ENCODE results near the gene MALT1. TPM values are rescaled to one million over a fixed set of nuclear protein-coding genes. Genes with fewer than 3 reads are reported as not detected.

MALT1 gene
- total and polyA plus RNA-seq, 9 of the 15 experiments (the other 6 are each of a cell fraction or from before 2014, with no cell fraction given), result 0.14 to 1.6 (median 0.32) TPM

DNA sequence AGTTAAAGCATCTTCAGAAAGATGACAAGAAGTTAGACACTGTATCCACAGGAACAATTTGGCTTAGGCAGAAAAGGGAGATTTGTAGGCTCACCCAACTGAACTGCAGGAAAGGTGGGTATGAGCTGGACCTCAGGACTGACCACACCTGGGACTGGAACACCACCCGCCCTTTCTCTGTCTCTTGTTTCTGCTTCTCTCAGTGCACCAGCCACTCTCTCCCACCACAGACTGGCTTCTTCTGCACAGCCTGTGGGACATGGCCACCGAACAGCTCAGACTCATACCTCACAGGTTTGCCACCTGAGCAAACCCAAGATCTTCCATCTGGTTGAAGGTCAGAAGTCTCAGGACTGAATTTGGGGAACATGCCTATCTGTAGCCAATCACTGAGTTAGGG is 14.2 kb upstream of the MALT1 start:
- no peak overlapping the region for H2AFZ ChIP-seq (ENCODE audit: low read depth, low read length)
- intact Hi-C loops (cut with micrococcal nuclease), result no loop called here
- no peak overlapping the region for H3K9ac ChIP-seq (ENCODE audit: insufficient read depth in 1 of 2, low read depth in 2 of 2, low read length in 2 of 2)
- BruUV-seq (replicated peaks), result no TSS peak
- no peaks in the 10 kb centered on the region for H3K4me1 ChIP-seq (replicated peaks in 1 of 2; ENCODE audit: control insufficient read depth in 2 of 2, insufficient read depth in 2 of 2, low read length in 2 of 2)
- FAIRE-seq (no peak), DNase-seq (ENCODE audit: extremely low read depth in 1 of 4, low spot score in 3 of 4) (no peak), ATAC-seq (no peak)
- CTCF ChIA-PET (ENCODE audit: low intra/inter-chr PET ratio), result no interaction called here
- H3K4me2 ChIP-seq (ENCODE audit: insufficient read depth, low read length), result no peak overlapping the region
- in situ Hi-C loops (cut with MboI), result no loop called here
- no peak for TF ChIP-seq ZSCAN32 (CRISPR knock-in tag; IDR thresholded peaks at IDR 0.05)
- TF ChIP-seq CREB1 (IDR thresholded peaks at IDR 0.05), result no peak
- no peak for TF ChIP-seq CREB1 (CRISPR knock-in tag; IDR thresholded peaks at IDR 0.05)
- no peak for TF ChIP-seq ZNF354B (CRISPR knock-in tag; IDR thresholded peaks at IDR 0.05)
- no peak for TF ChIP-seq BRD9 (IDR thresholded peaks at IDR 0.05; ENCODE audit: low read depth, partially characterized antibody)
- TF ChIP-seq ZNF140 (CRISPR knock-in tag; IDR thresholded peaks at IDR 0.05), result no peak
- H3K79me2 ChIP-seq (ENCODE audit: control insufficient read depth, insufficient read depth, low read length), result no peaks in the 10 kb centered on the region
- H3K36me3 ChIP-seq (ENCODE audit: control insufficient read depth, insufficient read depth, low read length), result no peaks in the 10 kb centered on the region
- no peaks in the 10 kb centered on the region for H3K27me3 ChIP-seq (ENCODE audit: control insufficient read depth in 2 of 2, insufficient read depth in 2 of 2, low read length in 2 of 2)
- H4K20me1 ChIP-seq (replicated peaks; ENCODE audit: control insufficient read depth, insufficient read depth, low read length), result no peaks in the 10 kb centered on the region
- POLR2A ChIA-PET, result no interaction called here
- H3K27ac ChIP-seq (ENCODE audit: extremely low read depth, low read depth, low read length), result no peak overlapping the region
- H3K9me1 ChIP-seq (ENCODE audit: control insufficient read depth, insufficient read depth, low read length), result no peaks in the 10 kb centered on the region
- no peaks in the 10 kb centered on the region for H3K9me3 ChIP-seq (replicated peaks; ENCODE audit: control insufficient read depth, insufficient read depth, low read depth, low read length)
- 0% methylated on average over 2 of the region's 2 CpGs for WGBS (ENCODE audit: insufficient coverage, low coverage, missing lambda C conversion rate)
- no peak overlapping the region for H3K4me3 ChIP-seq

DNA sequence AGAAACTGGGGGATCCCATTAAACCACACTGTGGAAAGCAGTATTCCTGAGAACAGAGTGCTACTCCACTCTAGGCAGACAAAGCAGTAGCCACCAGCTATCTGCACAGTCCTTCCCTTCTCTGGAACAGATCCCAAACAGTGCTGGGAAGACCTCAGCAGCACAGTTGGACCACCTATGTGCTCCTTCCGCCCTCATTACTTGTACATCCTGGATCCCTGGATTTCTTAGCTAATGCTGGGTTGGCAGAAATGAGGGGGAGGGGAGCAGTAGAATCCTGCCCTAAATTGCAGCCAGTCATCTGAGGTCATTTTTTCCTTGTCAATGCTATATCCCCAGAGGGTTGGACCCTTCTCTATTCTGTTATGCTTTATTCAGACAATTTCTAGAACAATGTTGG is 13.8 kb upstream of the MALT1 start:
- Histone ChIP-seq H3K27me3 (ENCODE audit: control insufficient read depth in 2 of 2, insufficient read depth in 2 of 2, low read length in 2 of 2) (no peaks in the 10 kb centered on the region), H3K4me1 (replicated peaks in 1 of 2; ENCODE audit: control insufficient read depth in 2 of 2, insufficient read depth in 2 of 2, low read length in 2 of 2) (no peaks in the 10 kb centered on the region), H3K9ac (ENCODE audit: insufficient read depth in 1 of 2, low read depth in 2 of 2, low read length in 2 of 2) (no peak overlapping the region), H3K27ac (ENCODE audit: extremely low read depth, low read depth, low read length) (no peak overlapping the region), H3K4me2 (ENCODE audit: insufficient read depth, low read length) (no peak overlapping the region), H3K79me2 (ENCODE audit: control insufficient read depth, insufficient read depth, low read length) (no peaks in the 10 kb centered on the region), H3K9me3 (replicated peaks; ENCODE audit: control insufficient read depth, insufficient read depth, low read depth, low read length) (no peaks in the 10 kb centered on the region), H3K9me1 (ENCODE audit: control insufficient read depth, insufficient read depth, low read length) (no peaks in the 10 kb centered on the region), H4K20me1 (replicated peaks; ENCODE audit: control insufficient read depth, insufficient read depth, low read length) (no peaks in the 10 kb centered on the region), H3K36me3 (ENCODE audit: control insufficient read depth, insufficient read depth, low read length) (no peaks in the 10 kb centered on the region), H2AFZ (ENCODE audit: low read depth, low read length) (no peak overlapping the region), H3K4me3 (no peak overlapping the region)
- DNase-seq (ENCODE audit: extremely low read depth in 1 of 4, low spot score in 3 of 4) (no peak), ATAC-seq (no peak), FAIRE-seq (no peak)
- in situ Hi-C loops (cut with MboI), result no loop called here
- CTCF ChIA-PET (ENCODE audit: low intra/inter-chr PET ratio), result no interaction called here
- no TSS peak for BruUV-seq (replicated peaks)
- intact Hi-C loops (cut with micrococcal nuclease), result no loop called here
- TF ChIP-seq ELF1 (tag; IDR thresholded peaks at IDR 0.05), result no peak
- TF ChIP-seq ETV1 (tag; conservative IDR thresholded peaks at IDR 0.05; ENCODE audit: low read depth), result no peak
- TF ChIP-seq TCF7L2 (IDR thresholded peaks at IDR 0.05; ENCODE audit: low read depth, low read length), result no peak
- no peak for TF ChIP-seq ZNF3 (CRISPR knock-in tag; IDR thresholded peaks at IDR 0.05)
- no peak for TF ChIP-seq TARDBP (IDR thresholded peaks at IDR 0.05)
- TF ChIP-seq HOXB6 (CRISPR knock-in tag; IDR thresholded peaks at IDR 0.05; ENCODE audit: borderline replicate concordance), result no peak
- TF ChIP-seq ZNF384 (IDR thresholded peaks at IDR 0.05; ENCODE audit: low read depth, low read length), result no peak
- TF ChIP-seq LCOR (CRISPR knock-in tag; IDR thresholded peaks at IDR 0.05), result no peak
- TF ChIP-seq DIDO1 (tag; IDR thresholded peaks at IDR 0.05; ENCODE audit: low read depth), result no peak
- TF ChIP-seq, protein P1, sequence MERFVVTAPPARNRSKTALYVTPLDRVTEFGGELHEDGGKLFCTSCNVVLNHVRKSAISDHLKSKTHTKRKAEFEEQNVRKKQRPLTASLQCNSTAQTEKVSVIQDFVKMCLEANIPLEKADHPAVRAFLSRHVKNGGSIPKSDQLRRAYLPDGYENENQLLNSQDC (CRISPR knock-in tag; IDR thresholded peaks at IDR 0.05), result no peak
- no peak for TF ChIP-seq RBM14 (IDR thresholded peaks at IDR 0.05; ENCODE audit: borderline replicate concordance, insufficient read depth, low read depth, low read length)
- WGBS (ENCODE audit: insufficient coverage, low coverage, missing lambda C conversion rate), result 0% methylated on average over 1 of the region's 1 CpG
- POLR2A ChIA-PET, result no interaction called here

Measured in K562 (cell line).